Measurements from ENCODE around the gene ANKRD30A. TPM values are rescaled to one million over a fixed set of nuclear protein-coding genes. Genes with fewer than 3 reads are reported as not detected.

The ANKRD30A gene
- total and polyA plus RNA-seq, 10 donors: not detected

GRCh38 chr10:37269554-37270256 lies 144.3 kb downstream of the ANKRD30A start:
- DNase-seq: no peak
- TF ChIP-seq POLR2A (IDR thresholded peaks at IDR 0.05): no peak
- Histone ChIP-seq H3K4me1 (no peaks in the 10 kb centered on the region), H3K27ac (no peak overlapping the region), H3K4me3 (no peak overlapping the region), H3K36me3 (no peaks in the 10 kb centered on the region), H3K9me3 (peaks cover 0 to 28% (median 5%) of the 10 kb centered on the region in 8 donors), H3K27me3 (replicated peaks in 1 of 7) (no peaks in the 10 kb centered on the region)
- intact Hi-C loops (cut with DNase I; ENCODE audit: low total_unique reads): no loop called here
- WGBS, 5 donors: 60 to 78% (median 69%) methylated on average over 5 of the region's 5 CpGs

- intact Hi-C loops (cut with DNase I; ENCODE audit: low total_unique reads): no loop called here
- Histone ChIP-seq H3K36me3 (no peaks in the 10 kb centered on the region), H3K27ac (no peak overlapping the region), H3K9me3 (peaks cover 0 to 52% (median 12%) of the 10 kb centered on the region in 8 donors), H3K27me3 (replicated peaks in 1 of 7) (no peaks in the 10 kb centered on the region), H3K4me3 (no peak overlapping the region), H3K4me1 (no peaks in the 10 kb centered on the region)
- no peak for DNase-seq
- TF ChIP-seq CTCF (IDR thresholded peaks at IDR 0.05 in 8 of 11, conservative IDR thresholded peaks at IDR 0.05 in 3 of 11): no peak
- no peak for TF ChIP-seq POLR2A (IDR thresholded peaks at IDR 0.05)
- TF ChIP-seq POLR2AphosphoS5 (IDR thresholded peaks at IDR 0.05): no peak
- WGBS, 5 donors: 87 to 97% (median 90%) methylated on average over 12 to 17 of the region's 17 CpGs
Measured at GRCh38 chr10:37275216-37275777, 149.9 kb downstream of the ANKRD30A start.

- intact Hi-C loops (cut with DNase I; ENCODE audit: low total_unique reads): no loop called here
- 78 to 100% (median 92%) methylated on average over 2 to 18 of the region's 18 CpGs for WGBS, 5 donors
- Histone ChIP-seq H3K4me3 (no peak overlapping the region), H3K27me3 (replicated peaks in 1 of 7) (no peaks in the 10 kb centered on the region), H3K9me3 (peaks cover 0 to 83% (median 39%) of the 10 kb centered on the region in 8 donors), H3K36me3 (no peaks in the 10 kb centered on the region), H3K27ac (no peak overlapping the region), H3K4me1 (no peaks in the 10 kb centered on the region)
- no peak for TF ChIP-seq POLR2A (IDR thresholded peaks at IDR 0.05)
- TF ChIP-seq POLR2AphosphoS5 (IDR thresholded peaks at IDR 0.05): no peak
- no peak for TF ChIP-seq CTCF (IDR thresholded peaks at IDR 0.05 in 8 of 11, conservative IDR thresholded peaks at IDR 0.05 in 3 of 11)
- DNase-seq: no peak
Measured at GRCh38 chr10:37285063-37285462, 159.7 kb downstream of the ANKRD30A start.

- H3K4me1 ChIP-seq: no peaks in the 10 kb centered on the region
- peaks cover 0 to 77% (median 52%) of the 10 kb centered on the region in 8 donors for H3K9me3 ChIP-seq
- DNase-seq: no peak
- intact Hi-C loops (cut with DNase I; ENCODE audit: low total_unique reads): no loop called here
- no peak overlapping the region for H3K4me3 ChIP-seq
- H3K27me3 ChIP-seq (replicated peaks in 1 of 7): no peaks in the 10 kb centered on the region
- no peak overlapping the region for H3K27ac ChIP-seq
- no peaks in the 10 kb centered on the region for H3K36me3 ChIP-seq
- TF ChIP-seq POLR2AphosphoS5 (IDR thresholded peaks at IDR 0.05) (no peak), POLR2A (IDR thresholded peaks at IDR 0.05) (no peak), CTCF (IDR thresholded peaks at IDR 0.05 in 8 of 11, conservative IDR thresholded peaks at IDR 0.05 in 3 of 11) (no peak)
- WGBS, 5 donors: 66 to 83% (median 80%) methylated on average over 4 of the region's 4 CpGs
Measured at GRCh38 chr10:37289833-37290464, 164.6 kb downstream of the ANKRD30A start.
